SK-N-SH (cell line): ENCODE measurements around the gene ZBTB17. TPM values are rescaled to one million over a fixed set of nuclear protein-coding genes. Genes with fewer than 3 reads are reported as not detected.

Experiments used
- CTCF ChIA-PET: fragments of 300-600, 350-600 bp; formaldehyde crosslinking; extraction: SDS; loops from one replicate; lab custom pipeline; 2021; lab: Yijun Ruan, JAX
- POLR2A ChIA-PET: fragments of 350-600 bp; sonication (Branson Sonifier 250); formaldehyde crosslinking; extraction: SDS; loops from one replicate; lab custom pipeline; 2020; ENCODE audit warnings: antibody characterized with exemption, inconsistent platforms; lab: Yijun Ruan, JAX
- DNase-seq: peaks from one replicate; pipeline ENCODE4 v3.0.0; 2012
- H2AFZ ChIP-seq: fragments of 200-600 bp; sonication (generic); 2 replicates; pipeline ENCODE4 v1.8.1; 2016; ENCODE audit warnings: antibody characterized with exemption, mild to moderate bottlenecking, low read depth
- H3F3A ChIP-seq: fragments of 200-600 bp; sonication (generic); replicated peaks from 2 replicates; pipeline ENCODE3; 2016; ENCODE audit warnings: antibody characterized with exemption, mild to moderate bottlenecking; ENCODE audit not compliant: insufficient read depth
- H3K27ac ChIP-seq, 2 experiments: fragments of 200-500 bp in 1 of 2; fragments of 200-600 bp in 1 of 2; sonication (Bioruptor generic) in 1 of 2; sonication (generic), shearing (Covaris generic) in 1 of 2; 2 replicates each; pipeline versions ENCODE4 v1.5.1 to v1.6.1; 2014 to 2016; ENCODE audit warnings: low read depth in 2 of 2, inconsistent platforms in 1 of 2, low read length in 1 of 2, mild to moderate bottlenecking in 1 of 2, mixed read lengths in 1 of 2
- H3K27me3 ChIP-seq: fragments of 200-600 bp; sonication (generic), shearing (Covaris generic); 2 replicates; pipeline ENCODE4 v1.6.1; 2016; ENCODE audit warnings: mixed run types; ENCODE audit not compliant: insufficient read depth
- H3K36me3 ChIP-seq, 2 experiments: fragments of 200-500 bp in 1 of 2; fragments of 200-600 bp in 1 of 2; sonication (Bioruptor generic) in 1 of 2; sonication (generic) in 1 of 2; replicated peaks in 1 of 2; 2 replicates each; pipeline versions ENCODE3 to v1.5.1; 2014 to 2016; ENCODE audit warnings: low read length in 1 of 2, mild to moderate bottlenecking in 1 of 2; ENCODE audit not compliant: insufficient read depth in 2 of 2, control insufficient read depth in 1 of 2
- H3K4me1 ChIP-seq, 2 experiments: fragments of 200-500 bp in 1 of 2; fragments of 200-600 bp in 1 of 2; sonication (Bioruptor generic) in 1 of 2; sonication (generic), shearing (Covaris generic) in 1 of 2; 2 replicates each; pipeline versions ENCODE4 v1.5.1 to v1.6.1; 2014 to 2016; ENCODE audit warnings: low read depth in 1 of 2, low read length in 1 of 2, mixed run types in 1 of 2; ENCODE audit not compliant: insufficient read depth in 2 of 2, control insufficient read depth in 1 of 2
- H3K4me2 ChIP-seq: fragments of 200-600 bp; sonication (generic), shearing (Covaris generic); 2 replicates; pipeline ENCODE4 v1.6.1; 2017; ENCODE audit warnings: mixed run types
- H3K4me3 ChIP-seq, 2 experiments: fragments of 200-500 bp in 1 of 2; fragments of 200-600 bp in 1 of 2; sonication (Bioruptor generic) in 1 of 2; sonication (generic), shearing (Covaris generic) in 1 of 2; 2 replicates each; pipeline versions ENCODE4 v1.5.1 to v1.8.1; 2014 to 2016; ENCODE audit warnings: low read depth in 2 of 2, inconsistent platforms in 1 of 2, low read length in 1 of 2, mild to moderate bottlenecking in 1 of 2, mixed read lengths in 1 of 2, moderate library complexity in 1 of 2
- H3K79me2 ChIP-seq: fragments of 200-600 bp; sonication (generic); 2 replicates; pipeline ENCODE4 v1.8.1; 2017; ENCODE audit warnings: mild to moderate bottlenecking; ENCODE audit not compliant: insufficient read depth
- H3K9ac ChIP-seq: fragments of 200-600 bp; sonication (generic); 2 replicates; pipeline ENCODE4 v1.6.1; 2017; ENCODE audit warnings: mixed run types
- H3K9me2 ChIP-seq: fragments of 200-600 bp; sonication (generic); 2 replicates; pipeline ENCODE4 v1.6.1; 2017; ENCODE audit warnings: mixed run types
- H3K9me3 ChIP-seq: fragments of 200-600 bp; sonication (generic); 2 replicates; pipeline ENCODE4 v1.6.1; 2017; ENCODE audit warnings: mixed run types, mild to moderate bottlenecking, moderate library complexity
- H4K20me1 ChIP-seq: fragments of 200-600 bp; sonication (generic); 2 replicates; pipeline ENCODE4 v1.6.1; 2017; ENCODE audit warnings: mild to moderate bottlenecking, mixed run types; ENCODE audit not compliant: insufficient read depth
- CHD2 ChIP-seq: fragments of 150-350 bp; IDR thresholded peaks from 2 replicates; pipeline ENCODE4 v1.6.1; 2018; ENCODE audit warnings: low read length; ENCODE audit not compliant: partially characterized antibody
- CTCF ChIP-seq: fragments of 200-600 bp; sonication (generic); IDR thresholded peaks from 2 replicates; pipeline ENCODE4 v1.6.1; 2017; ENCODE audit warnings: antibody characterized with exemption, mild to moderate bottlenecking, moderate library complexity
- ELF1 ChIP-seq: IDR thresholded peaks from 2 replicates; pipeline ENCODE4 v1.4.0; 2012
- EP300 ChIP-seq, 2 experiments: IDR thresholded peaks; 2 replicates each; pipeline versions ENCODE4 v1.4.0 to v1.6.1; 2012; ENCODE audit warnings: borderline replicate concordance in 1 of 2, low read depth in 1 of 2, low read length in 1 of 2
- FOSL2 ChIP-seq: IDR thresholded peaks from 2 replicates; pipeline ENCODE4 v1.4.0; 2012; ENCODE audit warnings: low read depth, mild to moderate bottlenecking, moderate library complexity, borderline replicate concordance
- FOXM1 ChIP-seq: IDR thresholded peaks from 2 replicates; pipeline ENCODE4 v1.4.0; 2012; ENCODE audit warnings: low read depth, mild to moderate bottlenecking
- JUND ChIP-seq: IDR thresholded peaks from 2 replicates; pipeline ENCODE4 v1.4.0; 2012
- MEF2A ChIP-seq: IDR thresholded peaks from 2 replicates; pipeline ENCODE4 v1.4.0; 2012; ENCODE audit warnings: low read depth, borderline replicate concordance
- NFIC ChIP-seq: IDR thresholded peaks from 2 replicates; pipeline ENCODE4 v1.4.0; 2012; ENCODE audit warnings: borderline replicate concordance
- NRF1 ChIP-seq: IDR thresholded peaks from 2 replicates; pipeline ENCODE4 v1.6.1; 2012; ENCODE audit warnings: low read depth, mild to moderate bottlenecking, low read length
- POLR2AphosphoS5 ChIP-seq: IDR thresholded peaks from 2 replicates; pipeline ENCODE4 v1.6.1; 2012; ENCODE audit warnings: low read depth, low read length
- RCOR1 ChIP-seq: fragments of 150-350 bp; IDR thresholded peaks from 2 replicates; pipeline ENCODE4 v1.6.1; 2017; ENCODE audit warnings: antibody characterized with exemption, low read length
- REST ChIP-seq: IDR thresholded peaks from 2 replicates; pipeline ENCODE4 v1.6.1; 2012; ENCODE audit warnings: mild to moderate bottlenecking, low read depth, low read length, moderate library complexity
- RFX5 ChIP-seq: IDR thresholded peaks from 2 replicates; pipeline ENCODE4 v1.6.1; 2012; ENCODE audit warnings: mild to moderate bottlenecking, improper control_type of control experiment, low read length
- SIN3A ChIP-seq: IDR thresholded peaks from 2 replicates; pipeline ENCODE4 v1.6.1; 2012; ENCODE audit warnings: low read depth, mild to moderate bottlenecking, low read length, moderate library complexity, borderline replicate concordance
- SMC3 ChIP-seq: IDR thresholded peaks from 2 replicates; pipeline ENCODE4 v1.6.1; 2012; ENCODE audit warnings: low read depth, low read length, improper control_type of control experiment
- TCF12 ChIP-seq: IDR thresholded peaks from 2 replicates; pipeline ENCODE4 v1.4.0; 2012
- TEAD4 ChIP-seq: IDR thresholded peaks from 2 replicates; pipeline ENCODE4 v1.4.0; 2012; ENCODE audit warnings: mild to moderate bottlenecking, borderline replicate concordance; ENCODE audit not compliant: insufficient read depth
- USF2 ChIP-seq: fragments of 150-350 bp; IDR thresholded peaks from 2 replicates; pipeline ENCODE4 v1.6.1; 2017; ENCODE audit warnings: antibody characterized with exemption, low read length, low read depth, borderline replicate concordance
- YY1 ChIP-seq: IDR thresholded peaks from 2 replicates; pipeline ENCODE4 v1.4.0; 2012; ENCODE audit warnings: low read depth, mild to moderate bottlenecking
- WGBS: methylation state at CpG from one replicate; pipeline ENCODE4 v1.1.6; 2017; ENCODE audit warnings: low lambda C conversion rate; 5-methylcytosine and 5-hydroxymethylcytosine counted together
- polyA plus RNA-seq, 3 experiments: library from polyadenylated mRNA; depleted of rRNA; stranded (reverse); fragments of >200 nt; gene quantifications; 2 replicates each; pipeline ENCODE4 v1.2.3, GENCODE V29; 2012
- TF ChIP-seq, protein P1 (sequence below): IDR thresholded peaks from 2 replicates; pipeline ENCODE4 v1.4.0; 2012; ENCODE audit warnings: low read depth, borderline replicate concordance
- TF ChIP-seq, protein P2 (sequence below): fragments of 150-350 bp; IDR thresholded peaks from 2 replicates; pipeline ENCODE4 v1.6.1; 2016; ENCODE audit warnings: mild to moderate bottlenecking, low read depth, low read length
- TF ChIP-seq, protein P3 (sequence below): IDR thresholded peaks from 2 replicates; pipeline ENCODE4; 2012

The ZBTB17 gene
- polyA plus RNA-seq (2012; rRNA removed) = 54.1 and 56.4 TPM in 2 replicates
- polyA plus RNA-seq (2012; cell fraction: cytosol; rRNA removed) = 13.7 and 23.4 TPM in 2 replicates
- 205 and 268 TPM in 2 replicates for polyA plus RNA-seq (2012; cell fraction: nucleus; rRNA removed)

GRCh38 chr1:15975805-15976680, at the start of gene ZBTB17:
Gene ZBTB17, minus strand, starts transcription at chr1:15976101. Its CDS starts 27,606 bp downstream, at chr1:15948495.
- 6% methylated on average over 41 of the region's 47 CpGs for WGBS
- TF ChIP-seq CHD2 (no peak), YY1 (peak; percentile 99), TEAD4 (no peak), CTCF (no peak), EP300 (IDR thresholded peaks at IDR 0.05; ENCODE audit: borderline replicate concordance in 1 of 2, low read depth in 1 of 2, low read length in 1 of 2) (no peak), MEF2A (no peak), ELF1 (peak; percentile 98), REST (0 out of 2 replicates have a peak, but pooled peaks have one; percentile 5), RCOR1 (no peak; the same call in 1 of the 2 replicates), RFX5 (no peak), SMC3 (no peak), TCF12 (no peak), SIN3A (no peak; the same call in 1 of the 2 replicates), FOSL2 (no peak), USF2 (no peak), NFIC (no peak), JUND (no peak), NRF1 (peak; percentile 99), FOXM1 (no peak), POLR2AphosphoS5 (peak; percentile 65)
- TF ChIP-seq, protein P1, sequence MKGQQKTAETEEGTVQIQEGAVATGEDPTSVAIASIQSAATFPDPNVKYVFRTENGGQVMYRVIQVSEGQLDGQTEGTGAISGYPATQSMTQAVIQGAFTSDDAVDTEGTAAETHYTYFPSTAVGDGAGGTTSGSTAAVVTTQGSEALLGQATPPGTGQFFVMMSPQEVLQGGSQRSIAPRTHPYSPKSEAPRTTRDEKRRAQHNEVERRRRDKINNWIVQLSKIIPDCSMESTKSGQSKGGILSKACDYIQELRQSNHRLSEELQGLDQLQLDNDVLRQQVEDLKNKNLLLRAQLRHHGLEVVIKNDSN = no peak
- TF ChIP-seq, protein P2, sequence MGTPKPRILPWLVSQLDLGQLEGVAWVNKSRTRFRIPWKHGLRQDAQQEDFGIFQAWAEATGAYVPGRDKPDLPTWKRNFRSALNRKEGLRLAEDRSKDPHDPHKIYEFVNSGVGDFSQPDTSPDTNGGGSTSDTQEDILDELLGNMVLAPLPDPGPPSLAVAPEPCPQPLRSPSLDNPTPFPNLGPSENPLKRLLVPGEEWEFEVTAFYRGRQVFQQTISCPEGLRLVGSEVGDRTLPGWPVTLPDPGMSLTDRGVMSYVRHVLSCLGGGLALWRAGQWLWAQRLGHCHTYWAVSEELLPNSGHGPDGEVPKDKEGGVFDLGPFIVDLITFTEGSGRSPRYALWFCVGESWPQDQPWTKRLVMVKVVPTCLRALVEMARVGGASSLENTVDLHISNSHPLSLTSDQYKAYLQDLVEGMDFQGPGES = no peak
- TF ChIP-seq, protein P3, sequence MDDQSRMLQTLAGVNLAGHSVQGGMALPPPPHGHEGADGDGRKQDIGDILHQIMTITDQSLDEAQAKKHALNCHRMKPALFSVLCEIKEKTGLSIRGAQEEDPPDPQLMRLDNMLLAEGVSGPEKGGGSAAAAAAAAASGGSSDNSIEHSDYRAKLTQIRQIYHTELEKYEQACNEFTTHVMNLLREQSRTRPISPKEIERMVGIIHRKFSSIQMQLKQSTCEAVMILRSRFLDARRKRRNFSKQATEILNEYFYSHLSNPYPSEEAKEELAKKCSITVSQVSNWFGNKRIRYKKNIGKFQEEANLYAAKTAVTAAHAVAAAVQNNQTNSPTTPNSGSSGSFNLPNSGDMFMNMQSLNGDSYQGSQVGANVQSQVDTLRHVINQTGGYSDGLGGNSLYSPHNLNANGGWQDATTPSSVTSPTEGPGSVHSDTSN = no peak

More at GRCh38 chr1:15975805-15976680, at the start of gene ZBTB17:
- Histone ChIP-seq H4K20me1 (peaks cover 24% of the 10 kb centered on the region; the same call in 1 of the 2 replicates), H3K27ac (peak within 1 kb of the TSS; percentile 72 to 83), H3F3A (peaks cover 10% of the 10 kb centered on the region), H3K4me1 (peaks cover 6% of the 10 kb centered on the region in 2 experiments; a peak in 3 of 4 replicates), H3K27me3 (no peaks in the 10 kb centered on the region), H3K9me2 (no peaks in the 10 kb centered on the region), H2AFZ (peak within 1 kb of the TSS; percentile 87), H3K9me3 (no peaks in the 10 kb centered on the region), H3K9ac (peak within 1 kb of the TSS; percentile 78), H3K36me3 (peaks cover 13 to 19% of the 10 kb centered on the region in 2 experiments), H3K79me2 (peaks cover 41% of the 10 kb centered on the region), H3K4me3 (peak within 1 kb of the TSS; percentile 73 to 80), H3K4me2 (peak within 1 kb of the TSS; percentile 95)
- ChIA-PET CTCF (interaction anchor here (0.7 to 2.2 kb wide), 15 partner anchors 16 to 184 kb away, joined by 3 to 13 read pairs (median 4); partner anchors contain the start of gene FAM131C), POLR2A (interaction anchor here (0.6 to 1.5 kb wide), 2 partner anchors 19 to 181 kb away, joined by 3 to 4 read pairs; no protein-coding TSS in a partner anchor)
- peak; percentile 97 for DNase-seq
